H1 (cell line): Measurements from ENCODE around the gene RWDD4. TPM values are rescaled to one million over a fixed set of nuclear protein-coding genes. Genes with fewer than 3 reads are reported as not detected.

Source experiments
- CTCF ChIA-PET: fragments of 300-600 bp; sonication (Branson Sonifier 250); formaldehyde crosslinking; loops from one replicate; lab custom pipeline; 2021; ENCODE audit not compliant: partially characterized antibody; lab: Charles Lee
- POLR2A ChIA-PET: fragments of 300-600 bp; sonication (Branson Sonifier 250); formaldehyde crosslinking; loops from one replicate; lab custom pipeline; 2021; ENCODE audit warnings: inconsistent platforms; ENCODE audit not compliant: partially characterized antibody; lab: Charles Lee
- DNase-seq, 2 experiments: peaks; one replicate each; pipeline versions ENCODE4 v3.0.0 to v3.0.0-alpha.2; 2010 to 2022; ENCODE audit warnings: low spot score in 2 of 2, low read depth in 1 of 2, mixed read lengths in 1 of 2
- FAIRE-seq: peaks from 2 replicates; lab custom pipeline; 2011; peaks lifted over from hg19 to GRCh38; lab: Jason Lieb, UNC
- H2AFZ ChIP-seq: 2 replicates; pipeline ENCODE4 v1.8.1; 2012; ENCODE audit warnings: low read length, inconsistent platforms
- H2AK5ac ChIP-seq: 2 replicates; pipeline ENCODE4 v1.6.1; 2013; ENCODE audit warnings: low read depth, low read length
- H2BK120ac ChIP-seq: replicated peaks from 2 replicates; pipeline ENCODE3; 2013; ENCODE audit warnings: low read depth, low read length, inconsistent platforms
- H2BK12ac ChIP-seq: 2 replicates; pipeline ENCODE4 v1.6.1; 2013; ENCODE audit warnings: low read depth, low read length
- H2BK15ac ChIP-seq: 2 replicates; pipeline ENCODE4 v1.6.1; 2013; ENCODE audit warnings: low read length
- H2BK20ac ChIP-seq: 2 replicates; pipeline ENCODE4 v1.6.1; 2013; ENCODE audit warnings: low read length
- H2BK5ac ChIP-seq: 2 replicates; pipeline ENCODE4 v1.6.1; 2013; ENCODE audit warnings: low read depth, low read length
- H3K14ac ChIP-seq: 2 replicates; pipeline ENCODE4 v1.6.1; 2013; ENCODE audit warnings: inconsistent platforms; ENCODE audit not compliant: insufficient read length
- H3K18ac ChIP-seq: 2 replicates; pipeline ENCODE4 v1.6.1; 2013; ENCODE audit warnings: low read length; ENCODE audit errors: extremely low read depth
- H3K23ac ChIP-seq: 2 replicates; pipeline ENCODE4 v1.6.1; 2013; ENCODE audit warnings: inconsistent platforms; ENCODE audit not compliant: insufficient read length
- H3K23me2 ChIP-seq: 2 replicates; pipeline ENCODE4 v1.6.1; 2013; ENCODE audit warnings: low read depth, low read length
- H3K27ac ChIP-seq: 2 replicates; pipeline ENCODE4 v1.6.1; 2011; ENCODE audit warnings: low read depth, low read length, inconsistent platforms
- H3K27me3 ChIP-seq, 4 experiments: replicated peaks in 1 of 4; 1 replicate in 1 of 4; 2 replicates in 3 of 4; pipeline versions ENCODE4 v1.6.1 to v1.8.1; 2011 to 2013; ENCODE audit warnings: low read length in 3 of 4, mild to moderate bottlenecking in 3 of 4, inconsistent platforms in 2 of 4, mixed read lengths in 2 of 4, moderate library complexity in 1 of 4; ENCODE audit not compliant: control insufficient read depth in 3 of 4, insufficient read depth in 3 of 4; ENCODE audit errors: extremely low read depth in 1 of 4
- H3K36me3 ChIP-seq, 4 experiments: 2 replicates each; pipeline versions ENCODE4 v1.6.1 to v1.8.1; 2011 to 2013; ENCODE audit warnings: mild to moderate bottlenecking in 4 of 4, low read length in 3 of 4, moderate library complexity in 2 of 4, control low read depth in 1 of 4, inconsistent platforms in 1 of 4; ENCODE audit not compliant: insufficient read depth in 4 of 4, control insufficient read depth in 2 of 4
- H3K4ac ChIP-seq: replicated peaks from 2 replicates; pipeline ENCODE3; 2013; ENCODE audit warnings: low read length, low read depth, mixed read lengths, inconsistent platforms; ENCODE audit not compliant: insufficient read length
- H3K4me1 ChIP-seq, 4 experiments: replicated peaks in 1 of 4; 1 replicate in 1 of 4; 2 replicates in 3 of 4; pipeline versions ENCODE4 v1.6.1 to v1.8.1; 2011 to 2013; ENCODE audit warnings: low read length in 3 of 4, inconsistent platforms in 2 of 4, mixed read lengths in 1 of 4; ENCODE audit not compliant: insufficient read depth in 4 of 4, control insufficient read depth in 3 of 4
- H3K4me2 ChIP-seq, 2 experiments: 2 replicates each; pipeline versions ENCODE4 v1.6.1 to v1.8.1; 2011 to 2013; ENCODE audit warnings: low read depth in 2 of 2, low read length in 2 of 2, control low read depth in 1 of 2, inconsistent platforms in 1 of 2, mild to moderate bottlenecking in 1 of 2; ENCODE audit not compliant: insufficient read depth in 1 of 2
- H3K4me3 ChIP-seq, 4 experiments: fragments of 200-600, 300-600 bp in 1 of 4; sonication (generic), shearing (Covaris generic), sonication (Bioruptor Twin) in 1 of 4; 2 replicates each; pipeline versions ENCODE4 v1.5.1 to v1.8.1; 2011 to 2016; ENCODE audit warnings: low read length in 4 of 4, low read depth in 3 of 4, control low read depth in 2 of 4, inconsistent platforms in 2 of 4, mild to moderate bottlenecking in 2 of 4, mixed read lengths in 1 of 4, moderate library complexity in 1 of 4; ENCODE audit not compliant: insufficient read depth in 2 of 4; ENCODE audit errors: extremely low read depth in 1 of 4
- H3K56ac ChIP-seq: replicated peaks from 2 replicates; pipeline ENCODE3; 2013; ENCODE audit warnings: low read depth, mild to moderate bottlenecking, mixed read lengths, low read length, inconsistent platforms; ENCODE audit not compliant: insufficient read length
- H3K79me1 ChIP-seq: 2 replicates; pipeline ENCODE4 v1.6.1; 2013; ENCODE audit warnings: low read depth, low read length, control low read depth
- H3K79me2 ChIP-seq, 2 experiments: 2 replicates each; pipeline versions ENCODE4 v1.6.1 to v1.8.1; 2012 to 2013; ENCODE audit warnings: low read length in 2 of 2, mild to moderate bottlenecking in 2 of 2, inconsistent platforms in 1 of 2; ENCODE audit not compliant: insufficient read depth in 2 of 2, control insufficient read depth in 1 of 2
- H3K9ac ChIP-seq, 4 experiments: replicated peaks in 1 of 4; 1 replicate in 1 of 4; 2 replicates in 3 of 4; pipeline versions ENCODE4 v1.6.1 to v1.8.1; 2011 to 2013; ENCODE audit warnings: low read depth in 3 of 4, low read length in 3 of 4, control low read depth in 2 of 4, mild to moderate bottlenecking in 2 of 4, moderate library complexity in 2 of 4, inconsistent platforms in 1 of 4; ENCODE audit errors: extremely low read depth in 1 of 4
- H3K9me3 ChIP-seq, 2 experiments: 2 replicates each; pipeline versions ENCODE4 v1.6.1 to v1.8.1; 2012 to 2013; ENCODE audit warnings: mild to moderate bottlenecking in 2 of 2, moderate library complexity in 2 of 2, control low read depth in 1 of 2, inconsistent platforms in 1 of 2, low read depth in 1 of 2, low read length in 1 of 2, mixed read lengths in 1 of 2; ENCODE audit not compliant: insufficient read depth in 2 of 2
- H4K20me1 ChIP-seq, 2 experiments: replicated peaks in 1 of 2; 2 replicates each; pipeline versions ENCODE3 to v1.8.1; 2011 to 2013; ENCODE audit warnings: inconsistent platforms in 2 of 2, low read length in 2 of 2, mild to moderate bottlenecking in 1 of 2; ENCODE audit not compliant: insufficient read depth in 2 of 2, control insufficient read depth in 1 of 2
- H4K5ac ChIP-seq: 2 replicates; pipeline ENCODE4 v1.6.1; 2013; ENCODE audit warnings: low read length, low read depth, mixed read lengths, inconsistent platforms; ENCODE audit not compliant: insufficient read length
- H4K8ac ChIP-seq: 2 replicates; pipeline ENCODE4 v1.8.0; 2013; ENCODE audit warnings: mild to moderate bottlenecking, moderate library complexity, low read length, inconsistent platforms; ENCODE audit not compliant: insufficient read depth; ENCODE audit errors: extremely low read depth
- H4K91ac ChIP-seq: replicated peaks from 2 replicates; pipeline ENCODE3; 2013; ENCODE audit warnings: low read length, mixed read lengths, inconsistent platforms; ENCODE audit not compliant: insufficient read length
- ASH2L ChIP-seq: fragments of 200-600, 300-600 bp; sonication (generic); IDR thresholded peaks from one replicate; pipeline ENCODE4 v1.7.1; 2017; ENCODE audit warnings: low read length
- CBX5 ChIP-seq: fragments of 300-800, 300-1000 bp; sonication (generic); IDR thresholded peaks from 2 replicates; pipeline ENCODE4 v1.7.1; 2016; ENCODE audit warnings: antibody characterized with exemption, low read length, low read depth
- CBX8 ChIP-seq: fragments of 300-800, 300-1000 bp; sonication (generic); IDR thresholded peaks from 2 replicates; pipeline ENCODE4 v1.7.1; 2016; ENCODE audit warnings: low read depth, low read length, borderline replicate concordance
- CEBPB ChIP-seq: IDR thresholded peaks from 2 replicates; pipeline ENCODE4 v1.6.1; 2012; ENCODE audit warnings: low read depth, low read length
- CTBP2 ChIP-seq: IDR thresholded peaks from 2 replicates; pipeline ENCODE4 v1.7.0; 2011; ENCODE audit warnings: borderline replicate concordance, mild to moderate bottlenecking, moderate library complexity, mixed read lengths, low read length; ENCODE audit not compliant: insufficient read depth, insufficient read length
- EZH2 ChIP-seq: fragments of 200-600 bp; sonication (generic); IDR thresholded peaks from 2 replicates; pipeline ENCODE4 v1.7.1; 2012; ENCODE audit warnings: low read depth, mild to moderate bottlenecking, moderate library complexity, low read length, inconsistent platforms; ENCODE audit not compliant: severe bottlenecking
- JUN ChIP-seq: IDR thresholded peaks from 2 replicates; pipeline ENCODE4 v1.6.1; 2011; ENCODE audit warnings: low read depth, mild to moderate bottlenecking, improper control_type of control experiment, low read length
- KDM1A ChIP-seq: fragments of 200-600, 300-600 bp; sonication (generic); IDR thresholded peaks from 2 replicates; pipeline ENCODE4 v1.7.1; 2016; ENCODE audit warnings: mild to moderate bottlenecking, low read length, borderline replicate concordance
- NANOG ChIP-seq: IDR thresholded peaks from 2 replicates; pipeline ENCODE4 v1.6.1; 2011; ENCODE audit warnings: low read length, low read depth, mild to moderate bottlenecking, inconsistent platforms; ENCODE audit not compliant: insufficient read depth, poor library complexity, severe bottlenecking
- NRF1 ChIP-seq: IDR thresholded peaks from 2 replicates; pipeline ENCODE4 v1.6.1; 2011; ENCODE audit warnings: mild to moderate bottlenecking, low read depth, low read length, improper control_type of control experiment
- SP4 ChIP-seq: IDR thresholded peaks from 2 replicates; pipeline ENCODE4 v1.6.1; 2012; ENCODE audit warnings: low read length, inconsistent platforms
- TAF1 ChIP-seq: IDR thresholded peaks from 2 replicates; pipeline ENCODE4 v1.6.1; 2011; ENCODE audit warnings: mild to moderate bottlenecking, low read depth, low read length
- TEAD4 ChIP-seq: IDR thresholded peaks from 2 replicates; pipeline ENCODE4 v1.6.1; 2012; ENCODE audit warnings: low read depth, low read length, inconsistent platforms, mixed read lengths
- WGBS, 2 experiments: shearing (Covaris generic) in 1 of 2; methylation state at CpG; one replicate each; pipeline versions ENCODE4 v1.1.6 to v1.1.7; 2013 to 2015; ENCODE audit warnings: low lambda C conversion rate in 2 of 2, mixed read lengths in 2 of 2, inconsistent platforms in 1 of 2, low coverage in 1 of 2, missing lambda C conversion rate in 1 of 2; ENCODE audit not compliant: insufficient replicate concordance in 2 of 2, insufficient coverage in 1 of 2, insufficient read length in 1 of 2; ENCODE audit errors: extremely low coverage in 1 of 2, missing lambda C conversion rate in 1 of 2; 5-methylcytosine and 5-hydroxymethylcytosine counted together
- polyA plus RNA-seq, 7 experiments: library from polyadenylated mRNA; depleted of rRNA in 3 of 7; stranded (reverse) in 5 of 7; unstranded in 2 of 7; fragments of >200 nt in 5 of 7; fragments of 200-250 nt in 2 of 7; gene quantifications; 1 replicate in 5 of 7; 2 replicates in 1 of 7; 4 replicates in 1 of 7; pipeline versions ENCODE4 v1.2.1 to v1.2.3, GENCODE V29; 2011 to 2013; ENCODE audit warnings: missing spikeins in 2 of 7, mixed read lengths in 2 of 7
- total RNA-seq: library from RNA; stranded (reverse); fragmentation: NEBNext Ultra II Directional; extraction: Animal tissue kit (Norgen Biotek cat#: 25700); gene quantifications from 2 replicates; pipeline ENCODE4 v1.2.1, GENCODE V29; 2021
- TF ChIP-seq, protein P1 (sequence below): IDR thresholded peaks from 2 replicates; pipeline ENCODE4 v1.6.1; 2012; ENCODE audit warnings: low read length, inconsistent platforms

RWDD4 gene
- total and polyA plus RNA-seq, 2 of the 8 experiments (the other 6 are each of a cell fraction or from before 2014, with no cell fraction given), result 5.4 to 18.9 TPM

DNA sequence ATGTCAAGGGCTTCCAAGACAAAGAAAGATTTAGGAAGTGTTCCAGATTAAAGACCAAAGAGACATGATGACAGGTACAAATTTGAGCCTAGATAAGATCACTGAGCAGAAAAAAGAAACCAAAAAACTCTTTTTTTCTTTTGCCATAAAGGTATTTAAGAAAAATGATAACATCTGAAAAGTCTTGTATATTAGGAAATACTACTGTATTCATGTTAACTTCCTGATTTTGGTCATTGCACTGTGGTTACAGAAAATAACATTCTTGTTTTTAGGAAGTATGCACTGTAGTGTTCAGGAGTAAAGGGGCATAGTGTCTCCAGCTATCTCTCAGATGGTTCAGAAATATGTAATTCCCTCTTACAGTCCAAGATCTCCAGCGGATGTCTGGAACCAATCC is 37.1 kb downstream of the RWDD4 start:
- no peak overlapping the region for H3K9ac ChIP-seq
- DNase-seq (no peak), FAIRE-seq (no peak)
- no peaks in the 10 kb centered on the region for H3K9me3 ChIP-seq
- H4K8ac ChIP-seq, result no peak overlapping the region
- no peak overlapping the region for H2AFZ ChIP-seq
- H3K4me2 ChIP-seq, result no peak overlapping the region
- no peak overlapping the region for H3K4me3 ChIP-seq
- no peak overlapping the region for H2BK20ac ChIP-seq
- no peaks in the 10 kb centered on the region for H3K36me3 ChIP-seq
- no peaks in the 10 kb centered on the region for H3K4me1 ChIP-seq
- no peak overlapping the region for H3K18ac ChIP-seq
- H3K79me2 ChIP-seq, result no peaks in the 10 kb centered on the region
- no peak overlapping the region for H3K56ac ChIP-seq
- POLR2A ChIA-PET, result no interaction called here
- no peak overlapping the region for H3K27ac ChIP-seq
- no peaks in the 10 kb centered on the region for H3K79me1 ChIP-seq
- no peak overlapping the region for H2BK5ac ChIP-seq
- no peak overlapping the region for H4K5ac ChIP-seq
- H2BK15ac ChIP-seq, result no peak overlapping the region
- H4K20me1 ChIP-seq, result no peaks in the 10 kb centered on the region
- H4K91ac ChIP-seq, result no peak overlapping the region
- no peaks in the 10 kb centered on the region for H3K27me3 ChIP-seq
- no peak overlapping the region for H3K23ac ChIP-seq
- H3K4ac ChIP-seq, result no peak overlapping the region
- H2BK120ac ChIP-seq, result no peak overlapping the region
- no peak overlapping the region for H2AK5ac ChIP-seq
- CTCF ChIA-PET, result no interaction called here
- H3K23me2 ChIP-seq, result no peaks in the 10 kb centered on the region
- H3K14ac ChIP-seq, result no peak overlapping the region
- 91% methylated on average over 1 of the region's 1 CpG; no CpG with 5 or more reads in 1 of the 2 experiments for WGBS, 2 experiments
- H2BK12ac ChIP-seq, result no peak overlapping the region
- TF ChIP-seq CEBPB, result no peak
- TF ChIP-seq CTBP2, result no peak
- TF ChIP-seq EZH2, result no peak
- TF ChIP-seq CBX8, result no peak
- TF ChIP-seq, protein P1, sequence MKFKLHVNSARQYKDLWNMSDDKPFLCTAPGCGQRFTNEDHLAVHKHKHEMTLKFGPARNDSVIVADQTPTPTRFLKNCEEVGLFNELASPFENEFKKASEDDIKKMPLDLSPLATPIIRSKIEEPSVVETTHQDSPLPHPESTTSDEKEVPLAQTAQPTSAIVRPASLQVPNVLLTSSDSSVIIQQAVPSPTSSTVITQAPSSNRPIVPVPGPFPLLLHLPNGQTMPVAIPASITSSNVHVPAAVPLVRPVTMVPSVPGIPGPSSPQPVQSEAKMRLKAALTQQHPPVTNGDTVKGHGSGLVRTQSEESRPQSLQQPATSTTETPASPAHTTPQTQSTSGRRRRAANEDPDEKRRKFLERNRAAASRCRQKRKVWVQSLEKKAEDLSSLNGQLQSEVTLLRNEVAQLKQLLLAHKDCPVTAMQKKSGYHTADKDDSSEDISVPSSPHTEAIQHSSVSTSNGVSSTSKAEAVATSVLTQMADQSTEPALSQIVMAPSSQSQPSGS, result no peak
- TF ChIP-seq JUN, result no peak
- no peak for TF ChIP-seq ASH2L
- no peak for TF ChIP-seq NANOG
- TF ChIP-seq TEAD4, result no peak
- no peak for TF ChIP-seq CBX5
- no peak for TF ChIP-seq KDM1A
- no peak for TF ChIP-seq SP4
- TF ChIP-seq NRF1, result no peak
- TF ChIP-seq TAF1, result no peak
